HepG2 (cell line): Measurements from ENCODE around the gene DDAH2. TPM values are rescaled to one million over a fixed set of nuclear protein-coding genes. Genes with fewer than 3 reads are reported as not detected.

Experiments used
- CEBPZ ChIP-seq: IDR thresholded peaks from 2 replicates; pipeline ENCODE4 v1.6.1; 2012; ENCODE audit warnings: low read length, improper control_type of control experiment
- DNMT3B ChIP-seq: conservative IDR thresholded peaks from 2 replicates; pipeline ENCODE4 v1.6.1; 2016; ENCODE audit warnings: missing biosample characterization, control low read depth
- MBNL3 ChIP-seq: fragments of 250-450 bp; sonication (Bioruptor Pico); conservative IDR thresholded peaks from 2 replicates; pipeline ENCODE4 v1.8.0; 2022; ENCODE audit warnings: mild to moderate bottlenecking, inconsistent platforms
- MXD1 ChIP-seq: sonication (generic); formaldehyde crosslinking; IDR thresholded peaks from 2 replicates; pipeline ENCODE4 v1.4.0; 2020; ENCODE audit warnings: mild to moderate bottlenecking, missing genetic modification reagents
- NAIF1 ChIP-seq: sonication (generic); formaldehyde crosslinking; IDR thresholded peaks from 2 replicates; pipeline ENCODE4 v1.5.0; 2020; ENCODE audit warnings: mild to moderate bottlenecking, missing genetic modification reagents, borderline replicate concordance
- NBN ChIP-seq: fragments of 450-650 bp; conservative IDR thresholded peaks from 2 replicates; pipeline ENCODE4 v1.6.1; 2017
- SSRP1 ChIP-seq: IDR thresholded peaks from 2 replicates; pipeline ENCODE4 v1.6.1; 2016; ENCODE audit warnings: control low read depth
- TBX2 ChIP-seq: sonication (generic); formaldehyde crosslinking; IDR thresholded peaks from 2 replicates; pipeline ENCODE4 v1.5.0; 2020; ENCODE audit warnings: missing genetic modification reagents, mild to moderate bottlenecking, borderline replicate concordance
- U2AF2 ChIP-seq: fragments of 200-400 bp; formaldehyde crosslinking; IDR thresholded peaks from 2 replicates; pipeline ENCODE4 v1.6.1; 2017; ENCODE audit warnings: low read depth, mild to moderate bottlenecking, low read length
- XRCC5 ChIP-seq: fragments of 200-400 bp; formaldehyde crosslinking; optimal IDR thresholded peaks from 2 replicates; pipeline ENCODE3; 2017; ENCODE audit warnings: mild to moderate bottlenecking, low read length
- ZBTB43 ChIP-seq: sonication (generic); formaldehyde crosslinking; conservative IDR thresholded peaks from 2 replicates; pipeline ENCODE4 v1.4.0; 2020; ENCODE audit warnings: missing genetic modification reagents
- ZNF280B ChIP-seq: sonication (generic); formaldehyde crosslinking; IDR thresholded peaks from 2 replicates; pipeline ENCODE4 v1.5.0; 2020; ENCODE audit warnings: missing genetic modification reagents, mild to moderate bottlenecking, borderline replicate concordance
- ZNF496 ChIP-seq: sonication (generic); formaldehyde crosslinking; IDR thresholded peaks from 2 replicates; pipeline ENCODE4 v1.8.1; 2023; ENCODE audit warnings: mild to moderate bottlenecking, moderate library complexity, missing genetic modification reagents; ENCODE audit not compliant: insufficient replicate concordance
- ZNF746 ChIP-seq: sonication (generic); formaldehyde crosslinking; IDR thresholded peaks from 2 replicates; pipeline ENCODE4 v1.8.0; 2022; ENCODE audit warnings: mild to moderate bottlenecking, missing genetic modification reagents
- polyA plus RNA-seq, 8 experiments: library from polyadenylated mRNA; depleted of rRNA in 3 of 8; stranded (reverse) in 7 of 8; unstranded in 1 of 8; fragments of >200 nt; fragmentation: Illumina TruSeq in 4 of 8; extraction: Trizol in 4 of 8; gene quantifications; 2 replicates each; pipeline versions ENCODE4 v1.2.1 to v1.2.3, GENCODE V29; 2011 to 2016; ENCODE audit warnings: low read depth in 4 of 8, missing spikeins in 1 of 8, mixed read lengths in 1 of 8; ENCODE audit not compliant: insufficient read depth in 1 of 8
- total RNA-seq, 5 experiments: library from RNA; depleted of rRNA; stranded (reverse); fragments of >200 nt; fragmentation: Illumina TruSeq; extraction: Trizol; gene quantifications; 2 replicates each; pipeline ENCODE4 v1.2.3, GENCODE V29; 2016; ENCODE audit warnings: low read depth in 1 of 5
- TF ChIP-seq, protein P1 (sequence below): sonication (generic); formaldehyde crosslinking; IDR thresholded peaks from 2 replicates; pipeline ENCODE4 v1.5.1; 2020; ENCODE audit warnings: mild to moderate bottlenecking, missing genetic modification reagents
- TF ChIP-seq, protein P2 (sequence below): IDR thresholded peaks from 2 replicates; pipeline ENCODE4 v1.6.1; 2016; ENCODE audit warnings: missing compliant biosample characterization, missing genetic modification reagents, borderline replicate concordance

DDAH2 gene
- total and polyA plus RNA-seq, 2 of the 13 experiments (the other 11 are each of a cell fraction or from before 2014, with no cell fraction given) = 16.4 to 21.1 TPM

DNA sequence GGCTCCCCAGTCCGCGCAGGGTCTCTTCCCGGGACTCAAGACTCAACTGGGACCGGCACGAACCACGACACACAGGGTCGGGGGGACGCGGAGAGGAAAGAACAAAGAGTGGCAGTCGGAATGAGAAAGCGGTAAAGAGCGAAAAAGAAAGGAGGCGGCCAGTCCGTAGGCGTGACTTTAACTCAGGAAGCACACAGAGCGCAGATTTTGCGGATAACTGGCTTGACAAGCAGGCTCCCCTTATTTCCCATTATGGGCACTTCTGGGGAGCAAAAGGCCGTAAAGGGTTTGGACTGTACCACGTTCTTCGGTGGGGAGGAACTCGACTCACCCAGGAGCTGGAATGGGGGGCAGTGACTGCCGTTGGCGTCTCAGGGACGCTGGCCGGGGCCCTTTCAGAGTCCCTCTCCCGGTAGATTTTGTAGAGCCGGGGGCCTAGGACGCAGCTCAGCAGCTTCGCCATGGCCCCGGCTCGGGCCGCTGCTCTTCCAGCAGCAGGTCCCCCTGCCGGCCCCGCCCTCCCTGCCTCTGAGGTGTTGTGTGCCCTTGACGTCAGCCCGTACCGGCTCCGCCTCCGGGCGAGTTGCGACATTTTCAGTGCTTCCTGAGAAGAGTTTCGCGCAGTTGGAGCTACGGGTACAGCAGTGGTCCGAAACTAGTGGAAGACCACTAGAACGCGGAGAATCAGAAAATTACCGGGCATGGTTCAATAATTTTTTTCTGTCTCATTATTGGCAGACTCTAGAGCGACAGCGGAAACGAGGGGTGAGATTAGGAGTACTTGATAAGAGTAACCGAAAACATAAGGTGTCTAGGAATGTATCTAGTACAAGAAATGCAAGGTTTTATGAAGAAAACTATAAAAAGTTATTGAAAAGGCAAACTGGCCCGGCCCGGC is 26.0 kb downstream of the DDAH2 start, which contains the start of gene ABHD16A (continued):
- TF ChIP-seq MXD1 (CRISPR knock-in tag) = peak; percentile 71; the same call in 1 of the 2 replicates
- TF ChIP-seq DNMT3B = 0 out of 2 replicates have a peak, but pooled peaks have one; percentile 23
- TF ChIP-seq, protein P1, sequence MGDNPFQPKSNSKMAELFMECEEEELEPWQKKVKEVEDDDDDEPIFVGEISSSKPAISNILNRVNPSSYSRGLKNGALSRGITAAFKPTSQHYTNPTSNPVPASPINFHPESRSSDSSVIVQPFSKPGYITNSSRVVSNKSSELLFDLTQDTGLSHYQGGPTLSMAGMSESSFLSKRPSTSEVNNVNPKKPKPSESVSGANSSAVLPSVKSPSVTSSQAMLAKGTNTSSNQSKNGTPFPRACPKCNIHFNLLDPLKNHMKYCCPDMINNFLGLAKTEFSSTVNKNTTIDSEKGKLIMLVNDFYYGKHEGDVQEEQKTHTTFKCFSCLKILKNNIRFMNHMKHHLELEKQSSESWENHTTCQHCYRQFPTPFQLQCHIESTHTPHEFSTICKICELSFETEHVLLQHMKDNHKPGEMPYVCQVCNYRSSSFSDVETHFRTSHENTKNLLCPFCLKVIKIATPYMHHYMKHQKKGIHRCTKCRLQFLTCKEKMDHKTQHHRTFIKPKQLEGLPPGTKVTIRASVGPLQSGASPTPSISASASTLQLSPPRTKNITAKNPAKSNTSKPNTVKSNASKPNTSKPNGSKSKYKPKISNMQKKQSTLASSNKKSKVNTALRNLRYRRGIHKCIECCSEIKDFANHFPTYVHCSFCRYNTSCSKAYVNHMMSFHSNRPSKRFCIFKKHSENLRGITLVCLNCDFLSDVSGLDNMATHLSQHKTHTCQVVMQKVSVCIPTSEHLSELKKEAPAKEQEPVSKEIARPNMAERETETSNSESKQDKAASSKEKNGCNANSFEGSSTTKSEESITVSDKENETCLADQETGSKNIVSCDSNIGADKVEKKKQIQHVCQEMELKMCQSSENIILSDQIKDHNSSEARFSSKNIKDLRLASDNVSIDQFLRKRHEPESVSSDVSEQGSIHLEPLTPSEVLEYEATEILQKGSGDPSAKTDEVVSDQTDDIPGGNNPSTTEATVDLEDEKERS = peak; percentile 74; the same call in 1 of the 2 replicates
- TF ChIP-seq MBNL3 (CRISPR knock-in tag) = no peak
- peak; percentile 68; the same call in 1 of the 2 replicates for TF ChIP-seq ZNF280B
- no peak for TF ChIP-seq ZNF496 (CRISPR knock-in tag)
- peak; percentile 98 for TF ChIP-seq TBX2 (CRISPR knock-in tag)
- TF ChIP-seq ZBTB43 (CRISPR knock-in tag) = no peak
- no peak for TF ChIP-seq CEBPZ
- no peak for TF ChIP-seq U2AF2
- TF ChIP-seq ZNF746 (CRISPR knock-in tag) = peak; percentile 60; the same call in 1 of the 2 replicates
- no peak for TF ChIP-seq NBN
- TF ChIP-seq, protein P2, sequence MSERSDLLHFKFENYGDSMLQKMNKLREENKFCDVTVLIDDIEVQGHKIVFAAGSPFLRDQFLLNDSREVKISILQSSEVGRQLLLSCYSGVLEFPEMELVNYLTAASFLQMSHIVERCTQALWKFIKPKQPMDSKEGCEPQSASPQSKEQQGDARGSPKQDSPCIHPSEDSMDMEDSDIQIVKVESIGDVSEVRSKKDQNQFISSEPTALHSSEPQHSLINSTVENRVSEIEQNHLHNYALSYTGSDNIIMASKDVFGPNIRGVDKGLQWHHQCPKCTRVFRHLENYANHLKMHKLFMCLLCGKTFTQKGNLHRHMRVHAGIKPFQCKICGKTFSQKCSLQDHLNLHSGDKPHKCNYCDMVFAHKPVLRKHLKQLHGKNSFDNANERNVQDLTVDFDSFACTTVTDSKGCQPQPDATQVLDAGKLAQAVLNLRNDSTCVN (CRISPR knock-in tag) = peak; percentile 40; the same call in 1 of the 2 replicates
- peak; percentile 95 for TF ChIP-seq NAIF1 (CRISPR knock-in tag)
- TF ChIP-seq SSRP1 (CRISPR knock-in tag) = no peak
- TF ChIP-seq XRCC5 = peak; percentile 87
